ENCODE measurements around the gene LARGE1. TPM values are rescaled to one million over a fixed set of nuclear protein-coding genes. Genes with fewer than 3 reads are reported as not detected.

The LARGE1 gene
- total and polyA plus RNA-seq, 8 donors: 4.1 to 29.3 (median 13.7) TPM

- ATAC-seq: no peak
- intact Hi-C loops (cut with DNase I): no loop called here
- Histone ChIP-seq H3K4me3 (no peak overlapping the region), H3K27ac (no peak overlapping the region), H3K9me3 (no peaks in the 10 kb centered on the region), H3K4me1 (no peaks in the 10 kb centered on the region), H3K36me3 (no peaks in the 10 kb centered on the region), H3K27me3 (no peaks in the 10 kb centered on the region)
- TF ChIP-seq CTCF (IDR thresholded peaks at IDR 0.05): no peak
- WGBS, 2 donors: 94 to 96% methylated on average over 3 of the region's 3 CpGs
- no peak for FAIRE-seq
- DNase-seq: no peak
Measured at GRCh38 chr22:33819743-33820142, 100.5 kb downstream of the LARGE1 start.

DNA sequence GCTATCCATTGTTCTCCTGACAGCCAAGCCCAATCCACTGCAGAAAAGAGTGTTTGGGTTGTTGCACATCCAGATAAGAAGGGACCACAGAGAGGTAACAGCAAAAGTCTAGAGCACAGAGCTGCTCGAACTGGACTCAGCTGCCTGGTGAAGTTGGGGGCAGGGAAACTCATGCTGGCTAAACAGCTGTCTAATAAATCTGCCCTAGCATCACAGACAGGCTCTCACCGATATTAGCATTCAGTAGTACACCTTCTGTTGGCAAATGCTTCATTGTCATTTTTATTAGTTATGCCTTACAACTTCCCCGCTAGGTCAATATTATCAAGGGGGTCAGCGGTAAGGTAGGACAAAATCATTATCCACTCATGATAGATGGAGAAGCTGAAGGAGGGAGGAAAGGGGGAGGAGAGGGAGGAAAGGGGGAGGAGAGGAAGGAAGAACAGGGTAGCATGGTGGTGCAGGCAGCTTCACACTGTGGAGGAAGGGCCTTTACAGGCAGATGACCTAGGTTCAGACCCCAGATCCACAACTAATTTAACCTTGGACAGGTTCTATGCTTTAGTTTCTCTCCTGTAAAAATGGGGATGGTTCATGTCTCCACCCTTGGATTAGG, 102.7 kb downstream of the LARGE1 start:
- intact Hi-C loops (cut with DNase I): no loop called here
- DNase-seq: no peak
- FAIRE-seq: no peak
- no peak for ATAC-seq
- Histone ChIP-seq H3K9me3 (no peaks in the 10 kb centered on the region), H3K4me1 (no peaks in the 10 kb centered on the region), H3K27ac (no peak overlapping the region), H3K27me3 (no peaks in the 10 kb centered on the region), H3K36me3 (no peaks in the 10 kb centered on the region), H3K4me3 (no peak overlapping the region)
- TF ChIP-seq CTCF (IDR thresholded peaks at IDR 0.05): no peak
- WGBS, 2 donors: 74 to 83% methylated on average over 4 of the region's 4 CpGs

- intact Hi-C loops (cut with DNase I): no loop called here
- DNase-seq (no peak), FAIRE-seq (no peak), ATAC-seq (no peak)
- H3K9me3 ChIP-seq: no peaks in the 10 kb centered on the region
- TF ChIP-seq CTCF (IDR thresholded peaks at IDR 0.05): no peak
- WGBS, 2 donors: 78 to 95% methylated on average over 7 of the region's 7 CpGs
- H3K27me3 ChIP-seq: no peaks in the 10 kb centered on the region
- no peaks in the 10 kb centered on the region for H3K36me3 ChIP-seq
- H3K27ac ChIP-seq: peak overlapping the region in 1 of 4 donors; percentile 15
- no peak overlapping the region for H3K4me3 ChIP-seq
- H3K4me1 ChIP-seq: no peaks in the 10 kb centered on the region
Measured at GRCh38 chr22:33812360-33812977, 107.8 kb downstream of the LARGE1 start.

DNA sequence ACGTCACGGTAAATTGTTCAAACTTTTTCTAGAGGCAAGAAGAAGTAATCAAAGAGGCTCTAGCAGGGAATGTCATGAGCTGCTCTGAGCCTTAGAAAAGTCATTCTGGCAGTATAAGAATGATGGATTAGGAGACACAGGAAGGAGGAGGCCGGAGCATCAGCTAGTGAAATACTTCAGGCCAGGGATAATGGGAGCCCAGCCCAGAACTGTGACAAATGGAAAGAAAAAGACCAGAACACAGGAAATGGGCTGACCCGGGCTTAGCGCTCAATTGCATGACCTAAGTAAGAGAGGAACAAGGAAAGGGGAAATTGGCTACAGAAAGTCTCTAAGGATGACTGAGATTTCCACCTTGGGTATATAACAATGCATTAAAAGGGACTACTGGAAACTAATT, 108.6 kb downstream of the LARGE1 start:
- peak in 2 of 6 donors; percentile 18 to 25 for DNase-seq
- H3K9me3 ChIP-seq: no peaks in the 10 kb centered on the region
- H3K36me3 ChIP-seq: no peaks in the 10 kb centered on the region
- H3K4me3 ChIP-seq: no peak overlapping the region
- H3K27ac ChIP-seq: peak overlapping the region in 1 of 4 donors; percentile 15
- ATAC-seq: peak in 3 of 4 donors; percentile 59 to 78 (median 74)
- H3K27me3 ChIP-seq: no peaks in the 10 kb centered on the region
- TF ChIP-seq CTCF (IDR thresholded peaks at IDR 0.05): no peak
- FAIRE-seq: no peak
- intact Hi-C loops (cut with DNase I): no loop called here
- H3K4me1 ChIP-seq: no peaks in the 10 kb centered on the region
- 73 to 74% methylated on average over 5 of the region's 5 CpGs for WGBS, 2 donors

GRCh38 chr22:33811208-33811607, 109.1 kb downstream of the LARGE1 start:
- H3K9me3 ChIP-seq: no peaks in the 10 kb centered on the region
- ATAC-seq (no peak), FAIRE-seq (no peak), DNase-seq (no peak)
- H3K27me3 ChIP-seq: no peaks in the 10 kb centered on the region
- H3K36me3 ChIP-seq: no peaks in the 10 kb centered on the region
- 85 to 87% methylated on average over 4 of the region's 4 CpGs for WGBS, 2 donors
- no peaks in the 10 kb centered on the region for H3K4me1 ChIP-seq
- H3K4me3 ChIP-seq: no peak overlapping the region
- peak overlapping the region in 1 of 4 donors; percentile 13 for H3K27ac ChIP-seq
- intact Hi-C loops (cut with DNase I): no loop called here
- TF ChIP-seq CTCF (IDR thresholded peaks at IDR 0.05): no peak
